Measurements from ENCODE around the gene CETP. TPM values are rescaled to one million over a fixed set of nuclear protein-coding genes. Genes with fewer than 3 reads are reported as not detected.

Gene CETP
- total and polyA plus RNA-seq, 2 of the 13 experiments (the other 11 are each of a cell fraction or from before 2014, with no cell fraction given): 0.31 to 9.8 TPM

GRCh38 chr16:56988948-56989945 lies 27.5 kb downstream of the CETP start, which contains the start of gene NLRC5 (continued):
- TF ChIP-seq, protein P1, sequence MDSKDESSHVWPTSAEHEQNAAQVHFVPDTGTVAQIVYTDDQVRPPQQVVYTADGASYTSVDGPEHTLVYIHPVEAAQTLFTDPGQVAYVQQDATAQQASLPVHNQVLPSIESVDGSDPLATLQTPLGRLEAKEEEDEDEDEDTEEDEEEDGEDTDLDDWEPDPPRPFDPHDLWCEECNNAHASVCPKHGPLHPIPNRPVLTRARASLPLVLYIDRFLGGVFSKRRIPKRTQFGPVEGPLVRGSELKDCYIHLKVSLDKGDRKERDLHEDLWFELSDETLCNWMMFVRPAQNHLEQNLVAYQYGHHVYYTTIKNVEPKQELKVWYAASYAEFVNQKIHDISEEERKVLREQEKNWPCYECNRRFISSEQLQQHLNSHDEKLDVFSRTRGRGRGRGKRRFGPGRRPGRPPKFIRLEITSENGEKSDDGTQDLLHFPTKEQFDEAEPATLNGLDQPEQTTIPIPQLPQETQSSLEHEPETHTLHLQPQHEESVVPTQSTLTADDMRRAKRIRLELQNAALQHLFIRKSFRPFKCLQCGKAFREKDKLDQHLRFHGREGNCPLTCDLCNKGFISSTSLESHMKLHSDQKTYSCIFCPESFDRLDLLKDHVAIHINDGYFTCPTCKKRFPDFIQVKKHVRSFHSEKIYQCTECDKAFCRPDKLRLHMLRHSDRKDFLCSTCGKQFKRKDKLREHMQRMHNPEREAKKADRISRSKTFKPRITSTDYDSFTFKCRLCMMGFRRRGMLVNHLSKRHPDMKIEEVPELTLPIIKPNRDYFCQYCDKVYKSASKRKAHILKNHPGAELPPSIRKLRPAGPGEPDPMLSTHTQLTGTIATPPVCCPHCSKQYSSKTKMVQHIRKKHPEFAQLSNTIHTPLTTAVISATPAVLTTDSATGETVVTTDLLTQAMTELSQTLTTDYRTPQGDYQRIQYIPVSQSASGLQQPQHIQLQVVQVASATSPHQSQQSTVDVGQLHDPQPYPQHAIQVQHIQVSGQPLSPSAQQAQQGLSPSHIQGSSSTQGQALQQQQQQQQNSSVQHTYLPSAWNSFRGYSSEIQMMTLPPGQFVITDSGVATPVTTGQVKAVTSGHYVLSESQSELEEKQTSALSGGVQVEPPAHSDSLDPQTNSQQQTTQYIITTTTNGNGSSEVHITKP (CRISPR knock-in tag; IDR thresholded peaks at IDR 0.05; ENCODE audit: low read depth): 0 out of 2 replicates have a peak, but pooled peaks have one; percentile 51
- TF ChIP-seq MXD4 (CRISPR knock-in tag; IDR thresholded peaks at IDR 0.05): peak; percentile 70; the same call in 1 of the 2 replicates
- TF ChIP-seq, protein P2, sequence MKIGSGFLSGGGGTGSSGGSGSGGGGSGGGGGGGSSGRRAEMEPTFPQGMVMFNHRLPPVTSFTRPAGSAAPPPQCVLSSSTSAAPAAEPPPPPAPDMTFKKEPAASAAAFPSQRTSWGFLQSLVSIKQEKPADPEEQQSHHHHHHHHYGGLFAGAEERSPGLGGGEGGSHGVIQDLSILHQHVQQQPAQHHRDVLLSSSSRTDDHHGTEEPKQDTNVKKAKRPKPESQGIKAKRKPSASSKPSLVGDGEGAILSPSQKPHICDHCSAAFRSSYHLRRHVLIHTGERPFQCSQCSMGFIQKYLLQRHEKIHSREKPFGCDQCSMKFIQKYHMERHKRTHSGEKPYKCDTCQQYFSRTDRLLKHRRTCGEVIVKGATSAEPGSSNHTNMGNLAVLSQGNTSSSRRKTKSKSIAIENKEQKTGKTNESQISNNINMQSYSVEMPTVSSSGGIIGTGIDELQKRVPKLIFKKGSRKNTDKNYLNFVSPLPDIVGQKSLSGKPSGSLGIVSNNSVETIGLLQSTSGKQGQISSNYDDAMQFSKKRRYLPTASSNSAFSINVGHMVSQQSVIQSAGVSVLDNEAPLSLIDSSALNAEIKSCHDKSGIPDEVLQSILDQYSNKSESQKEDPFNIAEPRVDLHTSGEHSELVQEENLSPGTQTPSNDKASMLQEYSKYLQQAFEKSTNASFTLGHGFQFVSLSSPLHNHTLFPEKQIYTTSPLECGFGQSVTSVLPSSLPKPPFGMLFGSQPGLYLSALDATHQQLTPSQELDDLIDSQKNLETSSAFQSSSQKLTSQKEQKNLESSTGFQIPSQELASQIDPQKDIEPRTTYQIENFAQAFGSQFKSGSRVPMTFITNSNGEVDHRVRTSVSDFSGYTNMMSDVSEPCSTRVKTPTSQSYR (CRISPR knock-in tag; IDR thresholded peaks at IDR 0.05; ENCODE audit: borderline replicate concordance): no peak
- TF ChIP-seq RBM39 (IDR thresholded peaks at IDR 0.05; ENCODE audit: low read depth, low read length, poor library complexity, severe bottlenecking): peak; percentile 39
- TF ChIP-seq ATF7-NPFF (CRISPR knock-in tag; IDR thresholded peaks at IDR 0.05; ENCODE audit: low read depth): no peak; the same call in 1 of the 2 replicates
- TF ChIP-seq ZNF264 (CRISPR knock-in tag; IDR thresholded peaks at IDR 0.05): 0 out of 2 replicates have a peak, but pooled peaks have one; percentile 38
- TF ChIP-seq KMT2A (CRISPR knock-in tag; IDR thresholded peaks at IDR 0.05): peak; percentile 98
- TF ChIP-seq E2F2 (CRISPR knock-in tag; IDR thresholded peaks at IDR 0.05; ENCODE audit: borderline replicate concordance): peak; percentile 36; the same call in 1 of the 2 replicates
- TF ChIP-seq ZBTB49 (CRISPR knock-in tag; IDR thresholded peaks at IDR 0.05; ENCODE audit: borderline replicate concordance): no peak
- TF ChIP-seq CAMTA2 (CRISPR knock-in tag; IDR thresholded peaks at IDR 0.05; ENCODE audit: borderline replicate concordance): 0 out of 2 replicates have a peak, but pooled peaks have one; percentile 68
- TF ChIP-seq, protein P3, sequence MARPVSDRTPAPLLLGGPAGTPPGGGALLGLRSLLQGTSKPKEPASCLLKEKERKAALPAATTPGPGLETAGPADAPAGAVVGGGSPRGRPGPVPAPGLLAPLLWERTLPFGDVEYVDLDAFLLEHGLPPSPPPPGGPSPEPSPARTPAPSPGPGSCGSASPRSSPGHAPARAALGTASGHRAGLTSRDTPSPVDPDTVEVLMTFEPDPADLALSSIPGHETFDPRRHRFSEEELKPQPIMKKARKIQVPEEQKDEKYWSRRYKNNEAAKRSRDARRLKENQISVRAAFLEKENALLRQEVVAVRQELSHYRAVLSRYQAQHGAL (CRISPR knock-in tag; IDR thresholded peaks at IDR 0.05; ENCODE audit: not compliant biosample characterization): no peak
- no peak for TF ChIP-seq SRF (IDR thresholded peaks at IDR 0.05; ENCODE audit: low read depth, low read length)
- no peak for TF ChIP-seq SOX6 (IDR thresholded peaks at IDR 0.05)
- TF ChIP-seq SOX6 (CRISPR knock-in tag; IDR thresholded peaks at IDR 0.05): peak; percentile 56
- peak; percentile 83 for TF ChIP-seq KDM2A (CRISPR knock-in tag; IDR thresholded peaks at IDR 0.05; ENCODE audit: borderline replicate concordance, low read depth)
